A673 (cell line): Measurements from ENCODE around the gene GMDS. TPM values are rescaled to one million over a fixed set of nuclear protein-coding genes. Genes with fewer than 3 reads are reported as not detected.

Source experiments
- BruUV-seq: library from RNA; stranded (reverse); fragments of 400-500 nt; replicated peaks from 2 replicates; lab custom pipeline; 2021; lab: Mats Ljungman, UMichigan
- CTCF ChIA-PET: fragments of 300-600 bp; sonication (Branson Sonifier 250); formaldehyde crosslinking; loops from one replicate; lab custom pipeline; 2022; ENCODE audit warnings: antibody characterized with exemption; lab: Charles Lee
- POLR2A ChIA-PET: fragments of 300-600 bp; sonication (Branson Sonifier 250); formaldehyde crosslinking; loops from one replicate; lab custom pipeline; 2022; ENCODE audit warnings: antibody characterized with exemption; ENCODE audit not compliant: low non-redundant PET; lab: Charles Lee
- DNase-seq: peaks from one replicate; pipeline ENCODE4 v3.0.0-alpha.2; 2015; ENCODE audit warnings: low spot score
- H3K27ac ChIP-seq: fragments of 200-600 bp; sonication (generic); 2 replicates; pipeline ENCODE4 v1.5.1; 2016; ENCODE audit warnings: mixed run types, low read depth, mild to moderate bottlenecking, mixed read lengths, antibody characterized with exemption, low read length; ENCODE audit not compliant: poor library complexity, severe bottlenecking
- H3K27me3 ChIP-seq: fragments of 200-600 bp; sonication (generic); replicated peaks from 2 replicates; pipeline ENCODE4 v1.6.1; 2017; ENCODE audit warnings: mixed run types, low read depth, mild to moderate bottlenecking, mixed read lengths, antibody characterized with exemption, low read length; ENCODE audit not compliant: insufficient read depth, poor library complexity
- H3K36me3 ChIP-seq: fragments of 200-600 bp; sonication (generic); 2 replicates; pipeline ENCODE4 v1.6.1; 2016; ENCODE audit warnings: mixed run types, mild to moderate bottlenecking, mixed read lengths, antibody characterized with exemption, low read length; ENCODE audit not compliant: insufficient read depth, poor library complexity, severe bottlenecking
- H3K4me1 ChIP-seq: fragments of 200-600 bp; sonication (generic); 2 replicates; pipeline ENCODE4 v1.6.1; 2017; ENCODE audit warnings: mixed run types, mild to moderate bottlenecking, mixed read lengths, antibody characterized with exemption, low read length; ENCODE audit not compliant: insufficient read depth, poor library complexity, severe bottlenecking
- H3K4me3 ChIP-seq: fragments of 200-600 bp; sonication (generic); 2 replicates; pipeline ENCODE4 v1.5.1; 2016; ENCODE audit warnings: low read depth, mixed run types, mild to moderate bottlenecking, mixed read lengths, low read length; ENCODE audit not compliant: poor library complexity, severe bottlenecking
- H3K9me3 ChIP-seq: fragments of 200-600 bp; sonication (generic); 2 replicates; pipeline ENCODE4 v1.6.1; 2016; ENCODE audit warnings: mixed run types, low read depth, mild to moderate bottlenecking, mixed read lengths, antibody characterized with exemption, low read length; ENCODE audit not compliant: poor library complexity, severe bottlenecking
- CTCF ChIP-seq: fragments of 300-800, 200-600 bp; sonication (generic); conservative IDR thresholded peaks from 2 replicates; pipeline ENCODE4 v1.5.1; 2017; ENCODE audit warnings: low read depth, mild to moderate bottlenecking, antibody characterized with exemption, low read length, moderate library complexity, mixed read lengths
- EZH2 ChIP-seq: fragments of 200-600 bp; sonication (generic); IDR thresholded peaks from 2 replicates; pipeline ENCODE4 v1.6.1; 2017; ENCODE audit warnings: borderline replicate concordance, low read depth, mild to moderate bottlenecking, mixed read lengths, antibody characterized with exemption, low read length; ENCODE audit not compliant: poor library complexity, severe bottlenecking
- intact Hi-C: fragments of 100-400 bp; cut with micrococcal nuclease; formaldehyde crosslinking; loops from one replicate; pipeline ENCODE4 v1.10.0; 2022; ENCODE audit not compliant: unreplicated experiment
- total RNA-seq: library from RNA; stranded (reverse); gene quantifications from 2 replicates; pipeline ENCODE4 v1.2.3, GENCODE V29; 2021

Gene GMDS
- total RNA-seq, 1 experiment from 2014 or later, result 15.2 TPM

GRCh38 chr6:2244261-2245102 lies 923 bp downstream of the GMDS start:
- H3K9me3 ChIP-seq, result no peaks in the 10 kb centered on the region
- no peaks in the 10 kb centered on the region for H3K27me3 ChIP-seq
- no peak for DNase-seq
- TSS peak; percentile 40 for BruUV-seq
- intact Hi-C loops, result no loop called here
- POLR2A ChIA-PET, result no interaction called here
- H3K4me1 ChIP-seq, result no peaks in the 10 kb centered on the region
- no peak overlapping the region for H3K27ac ChIP-seq
- no peaks in the 10 kb centered on the region for H3K36me3 ChIP-seq
- TF ChIP-seq CTCF (no peak), EZH2 (no peak)
- peak overlapping the region; percentile 73 for H3K4me3 ChIP-seq
- CTCF ChIA-PET, result no interaction called here

- Histone ChIP-seq H3K9me3 (no peaks in the 10 kb centered on the region), H3K27ac (no peak overlapping the region), H3K36me3 (no peaks in the 10 kb centered on the region), H3K4me1 (no peaks in the 10 kb centered on the region), H3K4me3 (no peak overlapping the region), H3K27me3 (no peaks in the 10 kb centered on the region)
- no TSS peak for BruUV-seq
- DNase-seq, result no peak
- ChIA-PET POLR2A (no interaction called here), CTCF (no interaction called here)
- TF ChIP-seq EZH2 (no peak), CTCF (no peak)
- intact Hi-C loops, result no loop called here
These were observed 3.1 kb downstream of the GMDS start for GRCh38 chr6:2242311-2242710.

GRCh38 chr6:2240961-2241360 lies 4.4 kb downstream of the GMDS start:
- ChIA-PET POLR2A (interaction anchor here (0.7 kb wide), 1 partner anchor 303 kb away, joined by 3 read pairs; no protein-coding TSS in a partner anchor), CTCF (no interaction called here)
- no peak for TF ChIP-seq CTCF
- TF ChIP-seq EZH2, result no peak
- no TSS peak for BruUV-seq
- Histone ChIP-seq H3K27ac (no peak overlapping the region), H3K4me1 (no peaks in the 10 kb centered on the region), H3K9me3 (no peaks in the 10 kb centered on the region), H3K4me3 (no peak overlapping the region), H3K27me3 (no peaks in the 10 kb centered on the region), H3K36me3 (no peaks in the 10 kb centered on the region)
- no peak for DNase-seq
- intact Hi-C loops, result no loop called here
